ENCODE data around the gene CDH22.

Gene CDH22

GRCh38 chr20:46293084-46293483 lies 15.2 kb downstream of the CDH22 start:
- TF ChIP-seq CTCF (IDR thresholded peaks at IDR 0.05; ENCODE audit: insufficient read depth, missing control alignments) = no peak
- DNase-seq (ENCODE audit: insufficient read length, low spot score) (no peak), FAIRE-seq (no peak)

GRCh38 chr20:46291401-46291800 lies 16.9 kb downstream of the CDH22 start:
- no peak for FAIRE-seq

GRCh38 chr20:46289432-46289831 lies 18.9 kb downstream of the CDH22 start:
- no peak for TF ChIP-seq CTCF (IDR thresholded peaks at IDR 0.05; ENCODE audit: insufficient read depth, missing control alignments)

More at GRCh38 chr20:46291401-46291800, 16.9 kb downstream of the CDH22 start:
- TF ChIP-seq CTCF (IDR thresholded peaks at IDR 0.05; ENCODE audit: insufficient read depth, missing control alignments) = no peak
- DNase-seq (ENCODE audit: insufficient read length, low spot score) = no peak

GRCh38 chr20:46286977-46287376 lies 21.3 kb downstream of the CDH22 start:
- FAIRE-seq (no peak), DNase-seq (ENCODE audit: insufficient read length, low spot score) (no peak)
- no peak for TF ChIP-seq CTCF (IDR thresholded peaks at IDR 0.05; ENCODE audit: insufficient read depth, missing control alignments)

More at GRCh38 chr20:46289432-46289831, 18.9 kb downstream of the CDH22 start:
- FAIRE-seq = no peak
- no peak for DNase-seq (ENCODE audit: insufficient read length, low spot score)

GRCh38 chr20:46286382-46286781 lies 21.9 kb downstream of the CDH22 start:
- FAIRE-seq (no peak), DNase-seq (ENCODE audit: insufficient read length, low spot score) (no peak)
- no peak for TF ChIP-seq CTCF (IDR thresholded peaks at IDR 0.05; ENCODE audit: insufficient read depth, missing control alignments)

- no peak for DNase-seq (ENCODE audit: insufficient read length, low spot score)
- FAIRE-seq = no peak
- TF ChIP-seq CTCF (IDR thresholded peaks at IDR 0.05; ENCODE audit: insufficient read depth, missing control alignments) = no peak
Measured at GRCh38 chr20:46285740-46286139, 22.6 kb downstream of the CDH22 start.

- FAIRE-seq (no peak), DNase-seq (ENCODE audit: insufficient read length, low spot score) (no peak)
- TF ChIP-seq CTCF (IDR thresholded peaks at IDR 0.05; ENCODE audit: insufficient read depth, missing control alignments) = no peak
Measured at GRCh38 chr20:46285072-46285471, 23.2 kb downstream of the CDH22 start.
